Fibroblast of the aortic adventitia (primary cell): ENCODE data around the gene UBL7. TPM values are rescaled to one million over a fixed set of nuclear protein-coding genes. Genes with fewer than 3 reads are reported as not detected.
A peak's percentile ranks its signal among the peaks of the same experiment; 100 is the strongest.

ENCODE experiments used
- DNase-seq: peaks from one replicate; pipeline ENCODE4 v3.0.0-alpha.2; 2010; ENCODE audit warnings: low read depth
- H3K4me3 ChIP-seq: 2 replicates; pipeline ENCODE4 v1.5.1; 2011; ENCODE audit warnings: low read depth, mild to moderate bottlenecking, control low read depth, low read length, moderate library complexity
- CTCF ChIP-seq: IDR thresholded peaks from 2 replicates; pipeline ENCODE4 v1.5.1; 2011; ENCODE audit warnings: mild to moderate bottlenecking, low read length, control low read depth, inconsistent platforms; ENCODE audit not compliant: insufficient read depth
- small RNA-seq: library from RNA; depleted of rRNA; stranded (forward); fragments of <200 nt; gene quantifications from one replicate; pipeline ENCODE3, GENCODE V24; 2012
- total RNA-seq: library from RNA; depleted of rRNA; stranded (reverse); fragments of >200 nt; gene quantifications from 2 replicates; pipeline ENCODE4 v1.2.3, GENCODE V29; 2012; ENCODE audit warnings: low replicate concordance

The UBL7 gene
- total RNA-seq, 1 donor, result 50.3 TPM

- peak; percentile 53 for DNase-seq
- TF ChIP-seq CTCF, result no peak
- no peak overlapping the region for H3K4me3 ChIP-seq
Observed at GRCh38 chr15:74396445-74397238, 64.3 kb downstream of the UBL7 start.

DNA sequence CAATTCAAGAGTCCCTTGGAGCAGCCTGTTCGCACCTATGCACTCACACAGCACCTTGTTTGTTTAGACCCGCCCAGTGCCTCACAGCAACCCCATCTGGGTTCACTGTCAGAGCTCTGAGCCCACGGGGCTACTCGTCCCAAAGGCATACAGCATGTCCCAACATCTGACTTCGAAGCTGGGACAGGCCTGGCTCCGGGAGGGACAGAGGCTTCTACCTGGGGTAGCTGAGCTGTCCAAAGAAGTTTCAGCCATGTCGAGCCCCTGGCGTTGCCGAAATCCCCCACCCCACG, 64.9 kb downstream of the UBL7 start:
- no peak for DNase-seq
- H3K4me3 ChIP-seq, result no peak overlapping the region
- no peak for TF ChIP-seq CTCF

Small RNA genes within 50 kb of the gene (small RNA-seq; reads per million reads assigned to genes)
- gene MIR6881, result not detected
- gene RF00591, result not detected

Other genes with a start within 250 kb of the UBL7 start
- 0.09 TPM in 1 of 2 replicates, not detected in the other for gene CCDC33, start 224.8 kb downstream of the UBL7 start, total RNA-seq
- gene CYP11A1, start 93.5 kb downstream of the UBL7 start, total RNA-seq, result 0.33 and 0.90 TPM in 2 replicates
- 2.6 and 7.9 TPM in 2 replicates for gene SEMA7A, start 27.2 kb downstream of the UBL7 start, total RNA-seq
- 0.33 and 2.5 TPM in 2 replicates for gene ARID3B, start 80.1 kb upstream of the UBL7 start, total RNA-seq
- 41.5 and 52.6 TPM in 2 replicates for gene CLK3, start 154.7 kb upstream of the UBL7 start, total RNA-seq
- gene EDC3, start 234.9 kb upstream of the UBL7 start, total RNA-seq, result 11.3 and 16.6 TPM in 2 replicates